ENCODE data around the gene PRKCI. TPM values are rescaled to one million over a fixed set of nuclear protein-coding genes. Genes with fewer than 3 reads are reported as not detected.

Gene PRKCI
- total RNA-seq, 4 donors from 2014 or later, result 10.5 to 20.9 (median 14.0) TPM

- Histone ChIP-seq H3K27ac (no peak overlapping the region), H3K9me3 (no peaks in the 10 kb centered on the region), H3K4me1 (peaks cover 0 to 6% of the 10 kb centered on the region in 2 donors), H3K36me3 (peaks cover 0 to 18% of the 10 kb centered on the region in 2 donors), H3K27me3 (no peaks in the 10 kb centered on the region), H3K4me3 (no peak overlapping the region)
- TF ChIP-seq POLR2A (IDR thresholded peaks at IDR 0.05), result no peak
- TF ChIP-seq CTCF (IDR thresholded peaks at IDR 0.05 in 4 of 5, conservative IDR thresholded peaks at IDR 0.05 in 1 of 5), result no peak
- DNase-seq (no peak), ATAC-seq (no peak)
- intact Hi-C loops (cut with DNase I; ENCODE audit: low total_unique reads) (no loop called here), in situ Hi-C loops (cut with MboI; ENCODE audit: low sequenced_read_pairs in 4 of 4) (no loop called here)
Measured at GRCh38 chr3:170232266-170232665, 10.0 kb downstream of the PRKCI start.

- Histone ChIP-seq H3K27ac (no peak overlapping the region), H3K9me3 (no peaks in the 10 kb centered on the region), H3K4me1 (no peaks in the 10 kb centered on the region), H3K4me3 (no peak overlapping the region), H3K36me3 (peaks cover 0 to 18% of the 10 kb centered on the region in 2 donors), H3K27me3 (no peaks in the 10 kb centered on the region)
- ATAC-seq (no peak), DNase-seq (no peak)
- intact Hi-C loops (cut with DNase I; ENCODE audit: low total_unique reads), result no loop called here
- TF ChIP-seq CTCF (IDR thresholded peaks at IDR 0.05 in 4 of 5, conservative IDR thresholded peaks at IDR 0.05 in 1 of 5), result no peak
- in situ Hi-C loops (cut with MboI; ENCODE audit: low sequenced_read_pairs in 4 of 4), result no loop called here
Measured at GRCh38 chr3:170233530-170233929, 11.3 kb downstream of the PRKCI start.

GRCh38 chr3:170240142-170240541 is 17.9 kb downstream of the PRKCI start:
- ATAC-seq (no peak), DNase-seq (no peak)
- Histone ChIP-seq H3K36me3 (peaks cover 0 to 23% of the 10 kb centered on the region in 2 donors), H3K4me3 (no peak overlapping the region), H3K27me3 (no peaks in the 10 kb centered on the region), H3K27ac (no peak overlapping the region), H3K9me3 (no peaks in the 10 kb centered on the region), H3K4me1 (no peaks in the 10 kb centered on the region)
- TF ChIP-seq POLR2A (IDR thresholded peaks at IDR 0.05), result no peak
- TF ChIP-seq CTCF (IDR thresholded peaks at IDR 0.05 in 4 of 5, conservative IDR thresholded peaks at IDR 0.05 in 1 of 5), result no peak
- intact Hi-C loops (cut with DNase I; ENCODE audit: low total_unique reads), result no loop called here
- in situ Hi-C loops (cut with MboI; ENCODE audit: low sequenced_read_pairs in 4 of 4), result no loop called here

GRCh38 chr3:170240671-170241070 is 18.4 kb downstream of the PRKCI start:
- Histone ChIP-seq H3K27ac (no peak overlapping the region), H3K4me1 (no peaks in the 10 kb centered on the region), H3K4me3 (no peak overlapping the region), H3K9me3 (no peaks in the 10 kb centered on the region), H3K36me3 (peaks cover 0 to 21% of the 10 kb centered on the region in 2 donors), H3K27me3 (no peaks in the 10 kb centered on the region)
- ATAC-seq, result no peak
- no peak for DNase-seq
- TF ChIP-seq POLR2A (IDR thresholded peaks at IDR 0.05), result no peak
- TF ChIP-seq CTCF (IDR thresholded peaks at IDR 0.05 in 4 of 5, conservative IDR thresholded peaks at IDR 0.05 in 1 of 5), result no peak
- intact Hi-C loops (cut with DNase I; ENCODE audit: low total_unique reads) (no loop called here), in situ Hi-C loops (cut with MboI; ENCODE audit: low sequenced_read_pairs in 4 of 4) (no loop called here)

GRCh38 chr3:170244576-170244975 is 22.4 kb downstream of the PRKCI start:
- H3K27me3 ChIP-seq, result no peaks in the 10 kb centered on the region
- DNase-seq (no peak), ATAC-seq (no peak)
- H3K27ac ChIP-seq, result no peak overlapping the region
- TF ChIP-seq CTCF (IDR thresholded peaks at IDR 0.05 in 4 of 5, conservative IDR thresholded peaks at IDR 0.05 in 1 of 5) (no peak), POLR2A (IDR thresholded peaks at IDR 0.05) (no peak)
- H3K4me3 ChIP-seq, result no peak overlapping the region
- H3K4me1 ChIP-seq, result no peaks in the 10 kb centered on the region
- H3K9me3 ChIP-seq, result no peaks in the 10 kb centered on the region
- intact Hi-C loops (cut with DNase I; ENCODE audit: low total_unique reads), result no loop called here
- peaks cover 0 to 9% of the 10 kb centered on the region in 2 donors for H3K36me3 ChIP-seq
- in situ Hi-C loops (cut with MboI; ENCODE audit: low sequenced_read_pairs in 4 of 4), result no loop called here
